Retinal pigment epithelial cell (primary cell): ENCODE measurements around the gene PRKACG.

ENCODE experiments used
- DNase-seq: peaks from one replicate; pipeline ENCODE4 v3.0.0-alpha.2; 2010; ENCODE audit warnings: low read depth
- H3K4me3 ChIP-seq: 2 replicates; pipeline ENCODE4 v1.5.1; 2011; ENCODE audit warnings: mild to moderate bottlenecking, low read length, control low read depth, moderate library complexity
- CTCF ChIP-seq: conservative IDR thresholded peaks from 2 replicates; pipeline ENCODE4 v1.5.1; 2011; ENCODE audit warnings: low read depth, low read length, control low read depth, inconsistent platforms

PRKACG gene

DNA sequence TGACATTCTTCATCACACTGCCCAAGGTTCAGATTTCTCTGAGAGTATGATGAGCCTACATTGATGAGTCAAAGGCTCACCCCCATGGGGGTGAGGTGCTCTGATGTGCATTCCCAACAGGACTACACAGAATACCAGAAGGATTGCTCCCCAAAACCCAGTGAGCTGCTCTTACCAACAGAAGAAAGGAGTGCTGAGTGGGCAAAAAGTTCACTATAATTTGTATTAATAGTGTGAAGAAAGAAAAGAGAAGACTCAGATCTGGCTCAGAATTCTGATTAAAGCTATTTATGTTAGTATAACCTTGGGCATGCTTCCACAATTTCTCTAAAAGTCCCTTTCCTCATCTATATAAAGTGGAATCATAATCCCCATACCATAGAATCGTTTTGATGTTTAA is 46.1 kb downstream of the PRKACG start:
- no peak overlapping the region for H3K4me3 ChIP-seq
- DNase-seq, result no peak
- no peak for TF ChIP-seq CTCF

- H3K4me3 ChIP-seq, result no peak overlapping the region
- TF ChIP-seq CTCF, result no peak
- no peak for DNase-seq
Measured at GRCh38 chr9:68966496-68966944, 47.4 kb downstream of the PRKACG start.

DNA sequence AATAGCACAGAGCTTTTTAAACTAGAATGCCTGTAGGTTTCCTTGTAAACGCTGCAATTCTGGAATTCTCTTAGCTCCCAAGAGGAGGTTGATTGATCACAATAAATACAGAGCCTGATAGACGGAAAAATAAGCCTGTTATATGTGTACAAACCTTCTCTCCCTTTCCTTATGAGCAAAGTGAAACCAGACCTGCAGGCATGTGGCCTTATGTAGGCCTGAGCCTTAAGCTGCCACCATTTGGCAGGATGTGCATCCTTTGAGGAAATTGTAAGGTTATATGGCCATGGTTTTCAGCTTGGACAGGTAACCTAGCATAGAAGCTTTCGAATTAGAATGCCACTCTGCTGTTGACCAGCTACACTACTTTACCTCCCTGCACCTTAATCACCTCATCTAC is 49.1 kb downstream of the PRKACG start:
- no peak for TF ChIP-seq CTCF
- no peak for DNase-seq
- H3K4me3 ChIP-seq, result no peak overlapping the region

- TF ChIP-seq CTCF, result no peak
- H3K4me3 ChIP-seq, result no peak overlapping the region
- DNase-seq, result no peak
Measured at GRCh38 chr9:68964102-68964541, 49.8 kb downstream of the PRKACG start.

- H3K4me3 ChIP-seq, result no peak overlapping the region
- DNase-seq, result no peak
- TF ChIP-seq CTCF, result no peak
Measured at GRCh38 chr9:68963416-68963815, 50.5 kb downstream of the PRKACG start.
